ENCODE measurements around the gene CAMK1D. TPM values are rescaled to one million over a fixed set of nuclear protein-coding genes. Genes with fewer than 3 reads are reported as not detected.

The CAMK1D gene
- total RNA-seq, 1 experiment from 2014 or later = 6.3 TPM

- Histone ChIP-seq H3K14ac (ENCODE audit: insufficient read depth, low read length) (no peak overlapping the region), H3K9me3 (ENCODE audit: control insufficient read depth, low read depth, low read length) (no peaks in the 10 kb centered on the region), H3K27me3 (ENCODE audit: insufficient read depth, low read length) (no peaks in the 10 kb centered on the region), H2BK20ac (ENCODE audit: low read depth, low read length, poor library complexity, severe bottlenecking) (no peak overlapping the region), H2AK5ac (ENCODE audit: insufficient read length, low read length) (no peak overlapping the region), H3T11ph (ENCODE audit: low read length) (no peak overlapping the region), H3K18ac (ENCODE audit: insufficient read length, low read depth, low read length) (no peak overlapping the region), H3K79me1 (ENCODE audit: insufficient read depth, low read depth, low read length, poor library complexity, severe bottlenecking) (no peaks in the 10 kb centered on the region), H3K9ac (ENCODE audit: extremely low read depth, insufficient read length, low read length) (no peak overlapping the region), H4K20me1 (ENCODE audit: control insufficient read depth, insufficient read depth, insufficient read length) (no peaks in the 10 kb centered on the region), H3K23ac (ENCODE audit: insufficient read length, low read depth, low read length) (no peak overlapping the region), H2AFZ (ENCODE audit: low read length) (no peak overlapping the region), H3K4ac (ENCODE audit: low read depth, low read length) (no peak overlapping the region), H2BK5ac (ENCODE audit: insufficient read length, low read length) (no peak overlapping the region), H4K5ac (ENCODE audit: insufficient read length, low read depth, low read length) (no peak overlapping the region), H3K4me2 (ENCODE audit: insufficient read depth, insufficient read length, low read length) (no peak overlapping the region), H3K4me1 (ENCODE audit: insufficient read depth, low read length) (no peaks in the 10 kb centered on the region), H2BK12ac (ENCODE audit: insufficient read length, low read depth, low read length) (no peak overlapping the region), H4K8ac (replicated peaks; ENCODE audit: insufficient read length, low read depth, low read length) (no peak overlapping the region), H3K23me2 (ENCODE audit: insufficient read length, low read depth, low read length, poor library complexity, severe bottlenecking) (no peaks in the 10 kb centered on the region), H2BK15ac (ENCODE audit: low read depth, low read length) (no peak overlapping the region), H3K27ac (ENCODE audit: insufficient read length, low read depth, low read length) (no peak overlapping the region), H3K56ac (ENCODE audit: insufficient read length, low read depth, low read length) (no peak overlapping the region), H2BK120ac (ENCODE audit: low read depth, low read length, poor library complexity, severe bottlenecking) (no peak overlapping the region), H3K79me2 (ENCODE audit: insufficient read depth, low read length) (no peaks in the 10 kb centered on the region), H4K91ac (ENCODE audit: insufficient read length, low read depth, low read length) (no peak overlapping the region)
- no peak for DNase-seq
- no CpG with 5 or more reads among the region's 12 CpGs for WGBS (ENCODE audit: extremely low coverage, insufficient read length, low lambda C conversion rate)
- no peaks in the 10 kb centered on the region for H3K4me1 Mint-ChIP-seq
- H3K9me3 Mint-ChIP-seq = no peaks in the 10 kb centered on the region
- H3K4me3 Mint-ChIP-seq = no peak overlapping the region
- no peaks in the 10 kb centered on the region for H3K36me3 Mint-ChIP-seq (ENCODE audit: insufficient read depth in 1 of 3, low read depth in 3 of 3)
- H3K27me3 Mint-ChIP-seq (ENCODE audit: low read depth) = no peaks in the 10 kb centered on the region
- TF ChIP-seq, protein P1, sequence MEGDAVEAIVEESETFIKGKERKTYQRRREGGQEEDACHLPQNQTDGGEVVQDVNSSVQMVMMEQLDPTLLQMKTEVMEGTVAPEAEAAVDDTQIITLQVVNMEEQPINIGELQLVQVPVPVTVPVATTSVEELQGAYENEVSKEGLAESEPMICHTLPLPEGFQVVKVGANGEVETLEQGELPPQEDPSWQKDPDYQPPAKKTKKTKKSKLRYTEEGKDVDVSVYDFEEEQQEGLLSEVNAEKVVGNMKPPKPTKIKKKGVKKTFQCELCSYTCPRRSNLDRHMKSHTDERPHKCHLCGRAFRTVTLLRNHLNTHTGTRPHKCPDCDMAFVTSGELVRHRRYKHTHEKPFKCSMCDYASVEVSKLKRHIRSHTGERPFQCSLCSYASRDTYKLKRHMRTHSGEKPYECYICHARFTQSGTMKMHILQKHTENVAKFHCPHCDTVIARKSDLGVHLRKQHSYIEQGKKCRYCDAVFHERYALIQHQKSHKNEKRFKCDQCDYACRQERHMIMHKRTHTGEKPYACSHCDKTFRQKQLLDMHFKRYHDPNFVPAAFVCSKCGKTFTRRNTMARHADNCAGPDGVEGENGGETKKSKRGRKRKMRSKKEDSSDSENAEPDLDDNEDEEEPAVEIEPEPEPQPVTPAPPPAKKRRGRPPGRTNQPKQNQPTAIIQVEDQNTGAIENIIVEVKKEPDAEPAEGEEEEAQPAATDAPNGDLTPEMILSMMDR (conservative IDR thresholded peaks at IDR 0.05) = no peak
- H3K27ac Mint-ChIP-seq = no peak overlapping the region
Observed at GRCh38 chr10:12531305-12532220, 182.2 kb downstream of the CAMK1D start.

Data from H9 (cell line).